Endothelial cell of umbilical vein (primary cell): ENCODE measurements around the gene DMBX1. TPM values are rescaled to one million over a fixed set of nuclear protein-coding genes. Genes with fewer than 3 reads are reported as not detected.

Experiments
- BruUV-seq: library from RNA; stranded (reverse); fragments of 400-500 nt; replicated peaks from 2 replicates; lab custom pipeline; 2021; lab: Mats Ljungman, UMichigan
- CTCF ChIA-PET: fragments of 300-600, 350-600 bp; sonication (Branson Sonifier 250); formaldehyde crosslinking; loops from one replicate; lab custom pipeline; 2021; ENCODE audit warnings: antibody characterized with exemption, inconsistent platforms; lab: Charles Lee
- POLR2A ChIA-PET: fragments of 300-600, 350-600 bp; sonication (Branson Sonifier 250); formaldehyde crosslinking; loops from one replicate; lab custom pipeline; 2021; ENCODE audit warnings: antibody characterized with exemption, inconsistent platforms; lab: Charles Lee
- DNase-seq: peaks from one replicate; pipeline ENCODE4 v3.0.0-alpha.2; 2011; ENCODE audit warnings: low read depth, low spot score
- FAIRE-seq: peaks from 2 replicates; lab custom pipeline; 2011; peaks lifted over from hg19 to GRCh38; lab: Jason Lieb, UNC
- H2AFZ ChIP-seq: 2 replicates; pipeline ENCODE4 v1.6.0; 2012; ENCODE audit warnings: low read depth, low read length, control low read depth, inconsistent platforms
- H3K27ac ChIP-seq: 2 replicates; pipeline ENCODE4 v1.5.1; 2011; ENCODE audit warnings: low read depth, mild to moderate bottlenecking, control low read depth, low read length, moderate library complexity; ENCODE audit not compliant: insufficient read depth
- H3K27me3 ChIP-seq, 2 experiments: 2 replicates each; pipeline versions ENCODE4 v1.6.0 to v1.6.1; 2011; ENCODE audit warnings: low read length in 2 of 2, mixed read lengths in 1 of 2; ENCODE audit not compliant: control insufficient read depth in 2 of 2, insufficient read depth in 2 of 2
- H3K36me3 ChIP-seq, 2 experiments: 2 replicates in 1 of 2; 3 replicates in 1 of 2; pipeline ENCODE4 v1.5.1; 2011; ENCODE audit warnings: low read length in 2 of 2, mild to moderate bottlenecking in 1 of 2, moderate library complexity in 1 of 2; ENCODE audit not compliant: control insufficient read depth in 2 of 2, insufficient read depth in 2 of 2; ENCODE audit errors: extremely low read depth in 1 of 2
- H3K4me1 ChIP-seq: 3 replicates; pipeline ENCODE4 v1.5.1; 2011; ENCODE audit warnings: mild to moderate bottlenecking, low read length; ENCODE audit not compliant: control insufficient read depth, insufficient read depth; ENCODE audit errors: extremely low read depth
- H3K4me2 ChIP-seq: 2 replicates; pipeline ENCODE4 v1.6.1; 2011; ENCODE audit warnings: low read length, control low read depth, mixed read lengths; ENCODE audit not compliant: insufficient read depth
- H3K4me3 ChIP-seq, 3 experiments: fragments of 200-600 bp in 1 of 3; sonication (generic), shearing (Covaris generic) in 1 of 3; replicated peaks in 1 of 3; 2 replicates each; pipeline ENCODE4 v1.5.1; 2011 to 2016; ENCODE audit warnings: control low read depth in 3 of 3, low read length in 3 of 3, mild to moderate bottlenecking in 2 of 3, inconsistent platforms in 1 of 3, low read depth in 1 of 3, moderate library complexity in 1 of 3; ENCODE audit not compliant: insufficient read depth in 1 of 3
- H3K79me2 ChIP-seq: 2 replicates; pipeline ENCODE4 v1.6.0; 2012; ENCODE audit warnings: low read length, inconsistent platforms; ENCODE audit not compliant: control insufficient read depth, insufficient read depth
- H3K9ac ChIP-seq: replicated peaks from 2 replicates; pipeline ENCODE3; 2011; ENCODE audit warnings: low read length, control low read depth; ENCODE audit not compliant: insufficient read depth; ENCODE audit errors: extremely low read depth
- H3K9me1 ChIP-seq: replicated peaks from 3 replicates; pipeline ENCODE4 v1.6.0; 2011; ENCODE audit warnings: mild to moderate bottlenecking, low read length; ENCODE audit not compliant: control insufficient read depth, insufficient read depth; ENCODE audit errors: extremely low read depth
- H3K9me3 ChIP-seq: replicated peaks from 2 replicates; pipeline ENCODE4 v1.5.1; 2012; ENCODE audit warnings: low read length, inconsistent platforms; ENCODE audit not compliant: control insufficient read depth, insufficient read depth
- H4K20me1 ChIP-seq: replicated peaks from 2 replicates; pipeline ENCODE3; 2011; ENCODE audit warnings: mild to moderate bottlenecking, low read length; ENCODE audit not compliant: control insufficient read depth, insufficient read depth; ENCODE audit errors: extremely low read depth
- CTCF ChIP-seq, 2 donors: IDR thresholded peaks; 1 replicate in 1 of 2; 2 replicates in 1 of 2; pipeline ENCODE4 v1.5.1; 2011; ENCODE audit warnings: low read length in 2 of 2, mild to moderate bottlenecking in 2 of 2, moderate library complexity in 2 of 2, control low read depth in 1 of 2, inconsistent platforms in 1 of 2, low read depth in 1 of 2; ENCODE audit not compliant: insufficient read depth in 1 of 2; ENCODE audit errors: extremely low read depth in 1 of 2
- EZH2 ChIP-seq: IDR thresholded peaks from 2 replicates; pipeline ENCODE4 v1.6.1; 2012; ENCODE audit warnings: borderline replicate concordance, low read depth, mild to moderate bottlenecking, moderate library complexity, low read length, inconsistent platforms; ENCODE audit not compliant: severe bottlenecking
- FOS ChIP-seq: IDR thresholded peaks from 2 replicates; pipeline ENCODE4 v1.6.1; 2011; ENCODE audit warnings: mild to moderate bottlenecking, low read length, moderate library complexity, borderline replicate concordance; ENCODE audit not compliant: insufficient read depth
- GATA2 ChIP-seq: IDR thresholded peaks from 2 replicates; pipeline ENCODE4 v1.7.0; 2011; ENCODE audit warnings: low read depth, mild to moderate bottlenecking, moderate library complexity, mixed read lengths, low read length; ENCODE audit not compliant: insufficient read length, insufficient read depth
- JUN ChIP-seq: IDR thresholded peaks from 2 replicates; pipeline ENCODE4 v1.6.1; 2011; ENCODE audit warnings: borderline replicate concordance, low read depth; ENCODE audit not compliant: insufficient read length, insufficient read depth
- MAX ChIP-seq: IDR thresholded peaks from 2 replicates; pipeline ENCODE4 v1.6.1; 2011; ENCODE audit not compliant: insufficient read depth, insufficient read length
- MYC ChIP-seq: IDR thresholded peaks from one replicate; pipeline ENCODE4 v1.6.1; 2011; ENCODE audit warnings: mild to moderate bottlenecking, low read depth, low read length
- POLR2A ChIP-seq: IDR thresholded peaks from 2 replicates; pipeline ENCODE4 v1.6.1; 2012; ENCODE audit warnings: low read depth, mild to moderate bottlenecking, control low read depth, low read length
- POLR2AphosphoS5 ChIP-seq: IDR thresholded peaks from 2 replicates; pipeline ENCODE4 v1.6.1; 2012; ENCODE audit warnings: low read depth, mild to moderate bottlenecking, control low read depth, low read length, moderate library complexity; ENCODE audit not compliant: insufficient read depth
- dilution Hi-C: fragments of 300-500 bp; cut with MboI; formaldehyde crosslinking; loops from one replicate; pipeline ENCODE4 v1.15.0; 2019; ENCODE audit warnings: low sequenced_read_pairs; ENCODE audit not compliant: extremely low pct_ligation_motif_present
- intact Hi-C: fragments of 100-400 bp; cut with micrococcal nuclease; formaldehyde crosslinking; loops from one replicate; pipeline ENCODE4 v1.10.0; 2022
- polyA plus RNA-seq, 4 experiments: library from polyadenylated mRNA; depleted of rRNA in 3 of 4; stranded (reverse) in 3 of 4; unstranded in 1 of 4; fragments of >200 nt; gene quantifications; 2 replicates each; pipeline versions ENCODE4 v1.2.1 to v1.2.3, GENCODE V29; 2011 to 2012; ENCODE audit warnings: missing spikeins in 1 of 4
- total RNA-seq: library from RNA; stranded (reverse); gene quantifications from 2 replicates; pipeline ENCODE4 v1.2.3, GENCODE V29; 2021

DMBX1 gene
- total and polyA plus RNA-seq, 2 donors (not counting 3 experiments of a cell fraction or from before 2014, with no cell fraction given) = not detected

- no peaks in the 10 kb centered on the region for H3K4me1 ChIP-seq
- ChIA-PET POLR2A (no interaction called here), CTCF (interaction anchor here (0.8 to 5.8 kb wide), 3 partner anchors 11 to 75 kb away, joined by 3 to 29 read pairs (median 3); no protein-coding TSS in a partner anchor)
- no peak for DNase-seq
- H3K4me2 ChIP-seq = no peak overlapping the region
- H3K27ac ChIP-seq = no peak overlapping the region
- intact Hi-C loops = no loop called here
- BruUV-seq = no TSS peak
- H3K79me2 ChIP-seq = no peaks in the 10 kb centered on the region
- no peak overlapping the region for H3K4me3 ChIP-seq
- H3K9me1 ChIP-seq = no peaks in the 10 kb centered on the region
- H3K27me3 ChIP-seq = peaks cover 24 to 37% of the 10 kb centered on the region in 2 experiments
- H2AFZ ChIP-seq = no peak overlapping the region
- H3K36me3 ChIP-seq = no peaks in the 10 kb centered on the region
- H4K20me1 ChIP-seq = no peaks in the 10 kb centered on the region
- no peak for FAIRE-seq
- dilution Hi-C loops = no loop called here
- H3K9ac ChIP-seq = no peak overlapping the region
- no peaks in the 10 kb centered on the region for H3K9me3 ChIP-seq
- no peak for TF ChIP-seq GATA2
These were observed 31.4 kb upstream of the DMBX1 start for GRCh38 chr1:46458190-46458589.

- CTCF ChIA-PET = interaction anchor here (0.7 to 5.8 kb wide), 3 partner anchors 12 to 17 kb away, joined by 3 to 29 read pairs (median 3); no protein-coding TSS in a partner anchor
- Histone ChIP-seq H3K4me1 (no peaks in the 10 kb centered on the region), H3K36me3 (no peaks in the 10 kb centered on the region), H2AFZ (no peak overlapping the region), H4K20me1 (no peaks in the 10 kb centered on the region), H3K4me3 (no peak overlapping the region), H3K9me1 (no peaks in the 10 kb centered on the region), H3K4me2 (no peak overlapping the region), H3K79me2 (no peaks in the 10 kb centered on the region), H3K9ac (no peak overlapping the region), H3K27ac (no peak overlapping the region), H3K9me3 (no peaks in the 10 kb centered on the region), H3K27me3 (peaks cover 21 to 34% of the 10 kb centered on the region in 2 experiments)
- dilution Hi-C loops (no loop called here), intact Hi-C loops (no loop called here)
- POLR2A ChIA-PET = no interaction called here
- DNase-seq (no peak), FAIRE-seq (no peak)
- BruUV-seq = no TSS peak
- no peak for TF ChIP-seq MYC
- no peak for TF ChIP-seq POLR2AphosphoS5
- TF ChIP-seq FOS = no peak
- TF ChIP-seq GATA2 = no peak
- no peak for TF ChIP-seq JUN
- TF ChIP-seq POLR2A = no peak
- TF ChIP-seq EZH2 = no peak
- no peak for TF ChIP-seq MAX
- TF ChIP-seq CTCF (IDR thresholded peaks at IDR 0.05; ENCODE audit: extremely low read depth in 1 of 2, insufficient read depth in 1 of 2, low read depth in 1 of 2, low read length in 2 of 2) = no peak
These were observed 30.8 kb upstream of the DMBX1 start for GRCh38 chr1:46458846-46459245.
